OCI-LY7 (cell line): ENCODE measurements around the gene DPH6. TPM values are rescaled to one million over a fixed set of nuclear protein-coding genes. Genes with fewer than 3 reads are reported as not detected.

Experiments used
- BruUV-seq: library from RNA; stranded (reverse); fragments of 400-500 nt; replicated peaks from 2 replicates; lab custom pipeline; 2021; lab: Mats Ljungman, UMichigan
- CTCF ChIA-PET: fragments of 300-600 bp; sonication (Branson Sonifier 250); formaldehyde crosslinking; loops from one replicate; lab custom pipeline; 2022; ENCODE audit warnings: antibody characterized with exemption; ENCODE audit not compliant: unreplicated experiment; lab: Charles Lee
- POLR2A ChIA-PET: fragments of 300-600 bp; sonication (Branson Sonifier 250); formaldehyde crosslinking; loops from one replicate; lab custom pipeline; 2022; ENCODE audit warnings: antibody characterized with exemption; lab: Charles Lee
- DNase-seq: peaks from one replicate; pipeline ENCODE4 v3.0.0-alpha.2; 2015; ENCODE audit warnings: low spot score
- H2AFZ ChIP-seq: fragments of 200-600 bp; sonication (generic), shearing (Covaris generic); 2 replicates; pipeline ENCODE4 v1.6.1; 2014; ENCODE audit warnings: mild to moderate bottlenecking, antibody characterized with exemption, low read length, moderate library complexity
- H3K27ac ChIP-seq: fragments of 200-600 bp; sonication (generic); 2 replicates; pipeline ENCODE4 v1.5.1; 2014; ENCODE audit warnings: mixed run types, low read depth, mild to moderate bottlenecking, moderate library complexity, low read length, inconsistent platforms; ENCODE audit not compliant: poor library complexity, severe bottlenecking
- H3K36me3 ChIP-seq: fragments of 200-600 bp; sonication (generic); 2 replicates; pipeline ENCODE4 v1.6.1; 2014; ENCODE audit warnings: mild to moderate bottlenecking, antibody characterized with exemption, low read length, moderate library complexity, mixed read lengths; ENCODE audit not compliant: insufficient read depth
- H3K4me1 ChIP-seq: fragments of 200-600 bp; sonication (generic); 2 replicates; pipeline ENCODE4 v1.5.1; 2014; ENCODE audit warnings: mild to moderate bottlenecking, low read length; ENCODE audit not compliant: insufficient read depth, poor library complexity, severe bottlenecking
- H3K4me2 ChIP-seq: fragments of 200-600 bp; sonication (generic); 2 replicates; pipeline ENCODE4 v1.6.1; 2014; ENCODE audit warnings: mild to moderate bottlenecking, low read length
- H3K4me3 ChIP-seq: fragments of 200-600 bp; sonication (generic); 2 replicates; pipeline ENCODE4 v1.5.1; 2014; ENCODE audit warnings: mild to moderate bottlenecking, low read depth, low read length; ENCODE audit not compliant: poor library complexity, severe bottlenecking
- H3K79me2 ChIP-seq: fragments of 200-600 bp; sonication (generic); 2 replicates; pipeline ENCODE4 v1.6.1; 2016; ENCODE audit warnings: low read depth, mild to moderate bottlenecking, low read length, moderate library complexity, mixed read lengths; ENCODE audit not compliant: insufficient read depth
- H3K9me2 ChIP-seq: fragments of 200-600 bp; sonication (generic); 2 replicates; pipeline ENCODE4 v1.6.1; 2016; ENCODE audit warnings: mild to moderate bottlenecking, low read length, mixed read lengths; ENCODE audit not compliant: insufficient read depth
- H3K9me3 ChIP-seq: fragments of 200-600 bp; sonication (generic); 2 replicates; pipeline ENCODE4 v1.6.1; 2014; ENCODE audit warnings: mild to moderate bottlenecking, mixed run types, low read length, mixed read lengths
- H4K20me1 ChIP-seq: fragments of 200-600 bp; sonication (generic); 2 replicates; pipeline ENCODE4 v1.6.1; 2014; ENCODE audit warnings: mild to moderate bottlenecking, antibody characterized with exemption, low read length, moderate library complexity, mixed read lengths; ENCODE audit not compliant: insufficient read depth
- EZH2phosphoT487 ChIP-seq: fragments of 200-600 bp; sonication (generic); IDR thresholded peaks from 2 replicates; pipeline ENCODE4 v1.6.1; 2018; ENCODE audit warnings: low read depth, borderline replicate concordance, mild to moderate bottlenecking, mixed run types, antibody characterized with exemption, low read length, moderate library complexity, mixed read lengths
- intact Hi-C: fragments of 100-400 bp; cut with micrococcal nuclease; formaldehyde crosslinking; loops from one replicate; pipeline ENCODE4 v1.10.0; 2022; ENCODE audit not compliant: unreplicated experiment
- total RNA-seq, 2 experiments: library from RNA; depleted of rRNA in 1 of 2; stranded (reverse); fragments of >200 nt in 1 of 2; shearing (Covaris generic) in 1 of 2; gene quantifications; 2 replicates each; pipeline ENCODE4 v1.2.3, GENCODE V29; 2014 to 2022
- TF ChIP-seq, protein P1 (sequence below): fragments of 200-600 bp; sonication (generic); conservative IDR thresholded peaks from 2 replicates; pipeline ENCODE4 v1.5.1; 2014; ENCODE audit warnings: mild to moderate bottlenecking, antibody characterized with exemption, low read length, moderate library complexity, mixed read lengths

DPH6 gene
- total RNA-seq, 2 experiments from 2014 or later: 12.6 to 21.4 TPM

DNA sequence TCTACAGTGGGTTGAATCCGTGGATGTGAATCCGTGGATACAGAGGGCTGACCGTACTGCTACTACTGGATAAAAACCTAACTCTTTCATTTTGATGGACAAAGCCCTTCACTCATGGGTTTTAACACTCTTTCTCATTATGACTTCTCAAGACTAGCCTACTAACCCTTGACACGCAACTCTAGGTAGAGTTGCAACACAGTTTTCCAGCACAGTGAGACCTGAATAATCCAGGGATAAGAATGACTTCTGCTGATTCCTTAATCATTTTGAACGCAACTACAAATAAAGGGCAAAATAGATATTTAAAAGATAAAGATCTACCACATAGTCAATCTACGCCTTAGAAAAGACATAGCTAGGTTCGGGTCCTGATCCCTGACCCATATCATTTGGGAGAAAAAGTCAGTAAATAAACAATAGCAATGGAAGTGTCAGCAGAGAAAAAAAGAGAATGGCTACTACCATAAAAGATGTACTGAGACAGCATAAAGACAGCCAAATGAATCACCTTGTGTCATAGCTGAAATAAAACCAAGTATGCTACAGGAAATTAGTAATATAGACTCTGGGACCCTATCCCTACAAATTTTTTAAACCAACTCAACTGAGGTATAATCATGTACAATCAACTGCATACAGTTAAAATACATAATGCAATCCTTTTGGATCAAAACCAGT, 87.6 kb downstream of the DPH6 start:
- ChIA-PET CTCF (no interaction called here), POLR2A (no interaction called here)
- Histone ChIP-seq H3K9me3 (no peaks in the 10 kb centered on the region), H3K79me2 (no peaks in the 10 kb centered on the region), H4K20me1 (no peaks in the 10 kb centered on the region), H3K4me1 (no peaks in the 10 kb centered on the region), H3K9me2 (no peaks in the 10 kb centered on the region), H3K36me3 (no peaks in the 10 kb centered on the region), H3K27ac (no peak overlapping the region), H3K4me3 (no peak overlapping the region), H2AFZ (no peak overlapping the region), H3K4me2 (no peak overlapping the region)
- DNase-seq: no peak
- no TSS peak for BruUV-seq
- intact Hi-C loops: no loop called here
- TF ChIP-seq EZH2phosphoT487: no peak
- TF ChIP-seq, protein P1, sequence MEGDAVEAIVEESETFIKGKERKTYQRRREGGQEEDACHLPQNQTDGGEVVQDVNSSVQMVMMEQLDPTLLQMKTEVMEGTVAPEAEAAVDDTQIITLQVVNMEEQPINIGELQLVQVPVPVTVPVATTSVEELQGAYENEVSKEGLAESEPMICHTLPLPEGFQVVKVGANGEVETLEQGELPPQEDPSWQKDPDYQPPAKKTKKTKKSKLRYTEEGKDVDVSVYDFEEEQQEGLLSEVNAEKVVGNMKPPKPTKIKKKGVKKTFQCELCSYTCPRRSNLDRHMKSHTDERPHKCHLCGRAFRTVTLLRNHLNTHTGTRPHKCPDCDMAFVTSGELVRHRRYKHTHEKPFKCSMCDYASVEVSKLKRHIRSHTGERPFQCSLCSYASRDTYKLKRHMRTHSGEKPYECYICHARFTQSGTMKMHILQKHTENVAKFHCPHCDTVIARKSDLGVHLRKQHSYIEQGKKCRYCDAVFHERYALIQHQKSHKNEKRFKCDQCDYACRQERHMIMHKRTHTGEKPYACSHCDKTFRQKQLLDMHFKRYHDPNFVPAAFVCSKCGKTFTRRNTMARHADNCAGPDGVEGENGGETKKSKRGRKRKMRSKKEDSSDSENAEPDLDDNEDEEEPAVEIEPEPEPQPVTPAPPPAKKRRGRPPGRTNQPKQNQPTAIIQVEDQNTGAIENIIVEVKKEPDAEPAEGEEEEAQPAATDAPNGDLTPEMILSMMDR: no peak

- H3K9me3 ChIP-seq: no peaks in the 10 kb centered on the region
- no peaks in the 10 kb centered on the region for H3K36me3 ChIP-seq
- no TSS peak for BruUV-seq
- no peak for DNase-seq
- intact Hi-C loops: no loop called here
- no peaks in the 10 kb centered on the region for H3K4me1 ChIP-seq
- POLR2A ChIA-PET: no interaction called here
- H3K4me3 ChIP-seq: no peak overlapping the region
- CTCF ChIA-PET: no interaction called here
- H3K9me2 ChIP-seq: no peaks in the 10 kb centered on the region
- TF ChIP-seq, protein P1: no peak
- TF ChIP-seq EZH2phosphoT487: no peak
- no peak overlapping the region for H2AFZ ChIP-seq
- no peak overlapping the region for H3K27ac ChIP-seq
- H3K4me2 ChIP-seq: no peak overlapping the region
- no peaks in the 10 kb centered on the region for H4K20me1 ChIP-seq
- H3K79me2 ChIP-seq: no peaks in the 10 kb centered on the region
These were observed 90.8 kb downstream of the DPH6 start for GRCh38 chr15:35455201-35455600.

GRCh38 chr15:35450492-35450891, 95.5 kb downstream of the DPH6 start:
- no peak overlapping the region for H2AFZ ChIP-seq
- TF ChIP-seq EZH2phosphoT487: no peak
- no peak overlapping the region for H3K4me3 ChIP-seq
- no TSS peak for BruUV-seq
- ChIA-PET CTCF (no interaction called here), POLR2A (no interaction called here)
- H3K9me3 ChIP-seq: no peaks in the 10 kb centered on the region
- H3K9me2 ChIP-seq: no peaks in the 10 kb centered on the region
- H3K36me3 ChIP-seq: no peaks in the 10 kb centered on the region
- DNase-seq: no peak
- intact Hi-C loops: no loop called here
- H3K27ac ChIP-seq: no peak overlapping the region
- H3K4me1 ChIP-seq: no peaks in the 10 kb centered on the region
- H3K79me2 ChIP-seq: no peaks in the 10 kb centered on the region
- no peak overlapping the region for H3K4me2 ChIP-seq
- H4K20me1 ChIP-seq: no peaks in the 10 kb centered on the region
